Stimulated activated CD4-positive, alpha-beta T cell treated with anti-CD3 and anti-CD28 coated beads, Interleukin-2, amount 100 ng/mL, for 48 hours (primary cell): ENCODE results near the gene UXS1.
"Not testable (repeated sequence)": the region's sequence is repeated elsewhere in the genome, so short reads cannot be mapped to it uniquely, and the experiment has no call there.

Source experiments
- DNase-seq, 2 donors: peaks; one replicate each; pipeline ENCODE4 v3.0.0-alpha.2; 2020

Gene UXS1

GRCh38 chr2:106159866-106160785, 34.0 kb downstream of the UXS1 start:
- DNase-seq, result peak; percentile 36 to 37

GRCh38 chr2:106158871-106159270, 35.2 kb downstream of the UXS1 start:
- no peak for DNase-seq

- no peak for DNase-seq
Observed at GRCh38 chr2:106158131-106158530, 36.0 kb downstream of the UXS1 start.

GRCh38 chr2:106157416-106157815, 36.7 kb downstream of the UXS1 start:
- DNase-seq, result no peak

GRCh38 chr2:106156305-106157296, 37.5 kb downstream of the UXS1 start:
- no peak for DNase-seq

GRCh38 chr2:106153781-106154180, 40.3 kb downstream of the UXS1 start:
- no peak for DNase-seq

GRCh38 chr2:106147665-106148064, 46.4 kb downstream of the UXS1 start:
- DNase-seq, result no peak

- no peak for DNase-seq
Observed at GRCh38 chr2:106147159-106147558, 46.9 kb downstream of the UXS1 start.

GRCh38 chr2:106144621-106145331, 49.3 kb downstream of the UXS1 start:
- no peak for DNase-seq

- DNase-seq, result no peak
Observed at GRCh38 chr2:106143495-106144215, 50.4 kb downstream of the UXS1 start.

- DNase-seq, result no peak
Observed at GRCh38 chr2:106142683-106143082, 51.4 kb downstream of the UXS1 start.

GRCh38 chr2:106140913-106141312, 53.2 kb downstream of the UXS1 start:
- no peak for DNase-seq

- DNase-seq, result no peak
Observed at GRCh38 chr2:106140113-106140512, 54.0 kb downstream of the UXS1 start.

- DNase-seq, result no peak
Observed at GRCh38 chr2:106139238-106139935, 54.7 kb downstream of the UXS1 start.

GRCh38 chr2:106138543-106139237, 55.4 kb downstream of the UXS1 start:
- no peak for DNase-seq

GRCh38 chr2:106137731-106138521, 56.2 kb downstream of the UXS1 start:
- DNase-seq, result no peak

GRCh38 chr2:106131192-106131591, 62.9 kb downstream of the UXS1 start:
- not testable (repeated sequence) for DNase-seq

GRCh38 chr2:106130251-106130998, 63.7 kb downstream of the UXS1 start:
- no peak for DNase-seq

GRCh38 chr2:106129592-106129991, 64.5 kb downstream of the UXS1 start:
- no peak for DNase-seq
